ENCODE results near the gene ARHGEF28. TPM values are rescaled to one million over a fixed set of nuclear protein-coding genes. Genes with fewer than 3 reads are reported as not detected.

Gene ARHGEF28
- total and polyA plus RNA-seq, 2 of the 4 experiments (the other 2 are of a cell fraction), result 3.6 to 16.0 TPM

- CTCF ChIA-PET, result interaction anchor here (0.5 to 2.2 kb wide), 9 partner anchors 14 to 1774 kb away, joined by 3 to 13 read pairs (median 3); partner anchors contain the start of gene ARHGEF28
Measured at GRCh38 chr5:73692981-73693380, 67.0 kb downstream of the ARHGEF28 start.

More at GRCh38 chr5:73692981-73693380, 67.0 kb downstream of the ARHGEF28 start:
- ATAC-seq (ENCODE audit: low read depth) (no peak), DNase-seq (no peak)
- intact Hi-C loops (cut with micrococcal nuclease) (loop anchor here (1.0 to 5.0 kb wide), 3 partner anchors 66 to 102 kb away; partner anchors contain the start of gene ARHGEF28), in situ Hi-C loops (cut with MboI; ENCODE audit: low sequenced_read_pairs) (no loop called here), dilution Hi-C loops (cut with HindIII; ENCODE audit: low sequenced_read_pairs, unreplicated experiment) (no loop called here)
- Histone ChIP-seq H3K27me3 (ENCODE audit: control insufficient read depth, insufficient read depth, low read length) (no peaks in the 10 kb centered on the region), H2BK15ac (ENCODE audit: low read depth, low read length) (peak overlapping the region; percentile 88), H2BK5ac (ENCODE audit: low read depth, low read length, poor library complexity, severe bottlenecking) (peak overlapping the region; percentile 89), H2AK9ac (replicated peaks; ENCODE audit: low read depth, low read length, poor library complexity) (peak overlapping the region; percentile 1), H4K91ac (ENCODE audit: insufficient read depth, low read depth, low read length) (peak overlapping the region; percentile 78), H3K4ac (ENCODE audit: low read depth, low read length) (peak overlapping the region; percentile 87), H3K23ac (ENCODE audit: low read depth, low read length) (peak overlapping the region; percentile 4; the same call in 1 of the 2 replicates), H3K79me1 (ENCODE audit: low read depth in 1 of 2, low read length in 2 of 2) (peaks cover 7 to 72% of the 10 kb centered on the region in 2 experiments; a peak in 3 of 4 replicates), H2AK5ac (ENCODE audit: low read depth, low read length) (peak overlapping the region; percentile 96), H2BK120ac (ENCODE audit: low read depth, low read length) (peak overlapping the region; percentile 87), H3K18ac (ENCODE audit: low read depth, low read length) (peak overlapping the region; percentile 92), H4K8ac (ENCODE audit: low read depth in 2 of 2, low read length in 2 of 2) (peak overlapping the region; percentile 25 to 71), H3K9me1 (ENCODE audit: insufficient read depth, low read length) (peaks cover 17% of the 10 kb centered on the region), H2BK20ac (ENCODE audit: low read depth, low read length) (peak overlapping the region; percentile 91), H3K9ac (ENCODE audit: low read depth, low read length) (no peak overlapping the region), H3K9me3 (ENCODE audit: control insufficient read depth, insufficient read depth, low read length) (no peaks in the 10 kb centered on the region), H3K4me2 (ENCODE audit: low read depth, low read length) (no peak overlapping the region), H3K4me1 (ENCODE audit: control insufficient read depth, insufficient read depth, low read length) (peaks cover 23% of the 10 kb centered on the region), H4K5ac (ENCODE audit: low read depth, low read length) (peak overlapping the region; percentile 88), H3K4me3 (ENCODE audit: insufficient read depth, low read depth, low read length) (no peak overlapping the region), H2AFZ (replicated peaks; ENCODE audit: low read length, poor library complexity) (no peak overlapping the region), H3K27ac (ENCODE audit: insufficient read depth, low read length) (peak overlapping the region; percentile 70), H3K56ac (ENCODE audit: extremely low read depth, insufficient read depth, low read length) (peak overlapping the region; percentile 46; the same call in 1 of the 2 replicates), H3K14ac (replicated peaks; ENCODE audit: low read depth, low read length) (peak overlapping the region; percentile 83), H3K36me3 (ENCODE audit: control insufficient read depth, insufficient read depth, low read length) (no peaks in the 10 kb centered on the region; the same call in 1 of the 2 replicates), H4K20me1 (ENCODE audit: insufficient read depth, low read length) (no peaks in the 10 kb centered on the region)
- TF ChIP-seq BHLHE40 (IDR thresholded peaks at IDR 0.05; ENCODE audit: low read depth, low read length), result no peak
- TF ChIP-seq SMC3 (IDR thresholded peaks at IDR 0.05; ENCODE audit: low read depth, low read length), result no peak
- TF ChIP-seq MXI1 (IDR thresholded peaks at IDR 0.05; ENCODE audit: borderline replicate concordance, low read depth, low read length), result no peak
- no peak for TF ChIP-seq FOS (IDR thresholded peaks at IDR 0.05; ENCODE audit: low read depth, low read length)
- no peak for TF ChIP-seq RFX5 (IDR thresholded peaks at IDR 0.05; ENCODE audit: low read depth, low read length)
- TF ChIP-seq CHD1 (IDR thresholded peaks at IDR 0.05; ENCODE audit: low read depth, low read length), result no peak
- no peak for TF ChIP-seq NFE2L2 (IDR thresholded peaks at IDR 0.05; ENCODE audit: low read depth, low read length)
- no peak for TF ChIP-seq POLR2A (IDR thresholded peaks at IDR 0.05; ENCODE audit: low read depth, low read length)
- TF ChIP-seq, protein P1, sequence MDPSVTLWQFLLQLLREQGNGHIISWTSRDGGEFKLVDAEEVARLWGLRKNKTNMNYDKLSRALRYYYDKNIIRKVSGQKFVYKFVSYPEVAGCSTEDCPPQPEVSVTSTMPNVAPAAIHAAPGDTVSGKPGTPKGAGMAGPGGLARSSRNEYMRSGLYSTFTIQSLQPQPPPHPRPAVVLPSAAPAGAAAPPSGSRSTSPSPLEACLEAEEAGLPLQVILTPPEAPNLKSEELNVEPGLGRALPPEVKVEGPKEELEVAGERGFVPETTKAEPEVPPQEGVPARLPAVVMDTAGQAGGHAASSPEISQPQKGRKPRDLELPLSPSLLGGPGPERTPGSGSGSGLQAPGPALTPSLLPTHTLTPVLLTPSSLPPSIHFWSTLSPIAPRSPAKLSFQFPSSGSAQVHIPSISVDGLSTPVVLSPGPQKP (IDR thresholded peaks at IDR 0.05; ENCODE audit: borderline replicate concordance, low read depth, low read length), result no peak
- TF ChIP-seq, protein P2, sequence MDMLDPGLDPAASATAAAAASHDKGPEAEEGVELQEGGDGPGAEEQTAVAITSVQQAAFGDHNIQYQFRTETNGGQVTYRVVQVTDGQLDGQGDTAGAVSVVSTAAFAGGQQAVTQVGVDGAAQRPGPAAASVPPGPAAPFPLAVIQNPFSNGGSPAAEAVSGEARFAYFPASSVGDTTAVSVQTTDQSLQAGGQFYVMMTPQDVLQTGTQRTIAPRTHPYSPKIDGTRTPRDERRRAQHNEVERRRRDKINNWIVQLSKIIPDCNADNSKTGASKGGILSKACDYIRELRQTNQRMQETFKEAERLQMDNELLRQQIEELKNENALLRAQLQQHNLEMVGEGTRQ (IDR thresholded peaks at IDR 0.05; ENCODE audit: low read depth, low read length), result no peak
- no peak for TF ChIP-seq CTCF (conservative IDR thresholded peaks at IDR 0.05; ENCODE audit: low read depth, low read length)
- no peak for TF ChIP-seq MAFK (IDR thresholded peaks at IDR 0.05; ENCODE audit: low read depth, low read length)
- TF ChIP-seq MAZ (IDR thresholded peaks at IDR 0.05; ENCODE audit: borderline replicate concordance, low read depth, low read length), result no peak
- TF ChIP-seq CEBPB (IDR thresholded peaks at IDR 0.05; ENCODE audit: low read depth, low read length), result no peak
- TF ChIP-seq RAD21 (IDR thresholded peaks at IDR 0.05; ENCODE audit: low read length), result no peak
- no peak for TF ChIP-seq RCOR1 (IDR thresholded peaks at IDR 0.05; ENCODE audit: insufficient replicate concordance, low read length)
- BruUV-seq (replicated peaks), result no TSS peak
- POLR2A ChIA-PET (ENCODE audit: unreplicated experiment), result no interaction called here
- no CpG with 5 or more reads among the region's 2 CpGs for WGBS, 2 experiments (ENCODE audit: extremely low coverage in 2 of 2, insufficient read length in 1 of 2)
